Measurements from ENCODE around the gene PRKD2.
A peak's percentile ranks its signal among the peaks of the same experiment; 100 is the strongest.

PRKD2 gene

GRCh38 chr19:46670813-46671212 lies 46.1 kb downstream of the PRKD2 start:
- H3K4me3 ChIP-seq (ENCODE audit: control insufficient read depth in 1 of 7, extremely low read depth in 1 of 7, insufficient read depth in 4 of 7, low read depth in 2 of 7, low read length in 6 of 7) = no peak overlapping the region
- ChIA-PET CTCF (interaction anchor here (0.9 to 1.0 kb wide), 2 partner anchors 9 to 57 kb away, joined by 4 read pairs; no protein-coding TSS in a partner anchor), POLR2A (no interaction called here)
- no peaks in the 10 kb centered on the region for H3K4me1 ChIP-seq (ENCODE audit: control extremely low read depth in 1 of 4, control insufficient read depth in 4 of 4, insufficient read depth in 4 of 4, low read length in 3 of 4)
- no peak overlapping the region for H3K27ac ChIP-seq (ENCODE audit: insufficient read depth in 1 of 2, low read depth in 1 of 2, low read length in 2 of 2, poor library complexity in 1 of 2, severe bottlenecking in 2 of 2)
- peaks cover 6 to 28% (median 20%) of the 10 kb centered on the region in 4 experiments for H3K36me3 ChIP-seq (ENCODE audit: control insufficient read depth in 4 of 4, insufficient read depth in 4 of 4, low read length in 3 of 4)
- DNase-seq = no peak
- no peaks in the 10 kb centered on the region for H3K27me3 ChIP-seq (replicated peaks in 2 of 5; ENCODE audit: control insufficient read depth in 4 of 5, insufficient read depth in 5 of 5, low read length in 4 of 5)
- no peaks in the 10 kb centered on the region for H3K9me3 ChIP-seq (ENCODE audit: control extremely low read depth in 1 of 5, control insufficient read depth in 4 of 5, insufficient read depth in 2 of 5, low read depth in 1 of 5, low read length in 4 of 5)

- Histone ChIP-seq H3K27me3 (replicated peaks in 2 of 5; ENCODE audit: control insufficient read depth in 4 of 5, insufficient read depth in 5 of 5, low read length in 4 of 5) (no peaks in the 10 kb centered on the region), H3K27ac (ENCODE audit: insufficient read depth in 1 of 2, low read depth in 1 of 2, low read length in 2 of 2, poor library complexity in 1 of 2, severe bottlenecking in 2 of 2) (no peak overlapping the region), H3K4me1 (ENCODE audit: control extremely low read depth in 1 of 4, control insufficient read depth in 4 of 4, insufficient read depth in 4 of 4, low read length in 3 of 4) (no peaks in the 10 kb centered on the region), H3K36me3 (ENCODE audit: control insufficient read depth in 4 of 4, insufficient read depth in 4 of 4, low read length in 3 of 4) (peaks cover 3 to 9% (median 7%) of the 10 kb centered on the region in 4 experiments), H3K9me3 (ENCODE audit: control extremely low read depth in 1 of 5, control insufficient read depth in 4 of 5, insufficient read depth in 2 of 5, low read depth in 1 of 5, low read length in 4 of 5) (no peaks in the 10 kb centered on the region), H3K4me3 (ENCODE audit: control insufficient read depth in 1 of 7, extremely low read depth in 1 of 7, insufficient read depth in 4 of 7, low read depth in 2 of 7, low read length in 6 of 7) (no peak overlapping the region)
- 95% methylated on average over 3 of the region's 3 CpGs for whole genome bisulfite sequencing (ENCODE audit: insufficient coverage)
- CTCF ChIA-PET = interaction anchor here (1.9 kb wide), 1 partner anchor 55 kb away, joined by 4 read pairs; no protein-coding TSS in a partner anchor
- POLR2A ChIA-PET = no interaction called here
- no peak for DNase-seq
These were observed 48.3 kb downstream of the PRKD2 start for GRCh38 chr19:46668662-46669061.

DNA sequence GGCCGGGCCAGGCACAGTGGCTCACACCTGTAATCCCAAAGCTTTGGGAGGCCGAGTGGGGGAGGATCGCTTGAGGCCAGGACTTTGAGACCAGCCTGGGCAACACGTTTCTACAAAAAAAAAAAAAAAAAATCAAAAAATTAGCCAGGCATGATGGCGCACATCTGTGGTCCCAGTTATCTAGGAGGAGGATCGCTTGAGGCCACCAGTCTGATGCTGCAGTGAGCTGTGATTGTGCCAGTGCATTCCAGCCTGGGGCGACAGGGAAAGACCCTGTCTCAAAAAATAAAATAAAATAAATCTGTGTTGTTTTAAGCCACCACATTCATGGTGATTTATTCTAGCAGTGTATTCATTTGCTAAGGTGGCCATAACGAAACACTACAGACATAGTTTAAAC lies 51.8 kb downstream of the PRKD2 start:
- WGBS (ENCODE audit: insufficient coverage) = 100% methylated on average over 3 of the region's 8 CpGs
- Histone ChIP-seq H3K4me3 (ENCODE audit: control insufficient read depth in 1 of 7, extremely low read depth in 1 of 7, insufficient read depth in 4 of 7, low read depth in 2 of 7, low read length in 6 of 7) (no peak overlapping the region), H3K4me1 (ENCODE audit: control extremely low read depth in 1 of 4, control insufficient read depth in 4 of 4, insufficient read depth in 4 of 4, low read length in 3 of 4) (peaks cover 0 to 17% (median 14%) of the 10 kb centered on the region in 4 experiments), H3K27me3 (replicated peaks in 2 of 5; ENCODE audit: control insufficient read depth in 4 of 5, insufficient read depth in 5 of 5, low read length in 4 of 5) (peaks cover 0 to 7% (median 4%) of the 10 kb centered on the region in 5 experiments), H3K9me3 (ENCODE audit: control extremely low read depth in 1 of 5, control insufficient read depth in 4 of 5, insufficient read depth in 2 of 5, low read depth in 1 of 5, low read length in 4 of 5) (no peaks in the 10 kb centered on the region), H3K27ac (ENCODE audit: insufficient read depth in 1 of 2, low read depth in 1 of 2, low read length in 2 of 2, poor library complexity in 1 of 2, severe bottlenecking in 2 of 2) (no peak overlapping the region), H3K36me3 (ENCODE audit: control insufficient read depth in 4 of 4, insufficient read depth in 4 of 4, low read length in 3 of 4) (no peaks in the 10 kb centered on the region)
- no peak for DNase-seq
- ChIA-PET POLR2A (no interaction called here), CTCF (interaction anchor here (0.6 to 5.7 kb wide), 3 partner anchors 13 to 90 kb away, joined by 3 to 121 read pairs (median 3); no protein-coding TSS in a partner anchor)

DNA sequence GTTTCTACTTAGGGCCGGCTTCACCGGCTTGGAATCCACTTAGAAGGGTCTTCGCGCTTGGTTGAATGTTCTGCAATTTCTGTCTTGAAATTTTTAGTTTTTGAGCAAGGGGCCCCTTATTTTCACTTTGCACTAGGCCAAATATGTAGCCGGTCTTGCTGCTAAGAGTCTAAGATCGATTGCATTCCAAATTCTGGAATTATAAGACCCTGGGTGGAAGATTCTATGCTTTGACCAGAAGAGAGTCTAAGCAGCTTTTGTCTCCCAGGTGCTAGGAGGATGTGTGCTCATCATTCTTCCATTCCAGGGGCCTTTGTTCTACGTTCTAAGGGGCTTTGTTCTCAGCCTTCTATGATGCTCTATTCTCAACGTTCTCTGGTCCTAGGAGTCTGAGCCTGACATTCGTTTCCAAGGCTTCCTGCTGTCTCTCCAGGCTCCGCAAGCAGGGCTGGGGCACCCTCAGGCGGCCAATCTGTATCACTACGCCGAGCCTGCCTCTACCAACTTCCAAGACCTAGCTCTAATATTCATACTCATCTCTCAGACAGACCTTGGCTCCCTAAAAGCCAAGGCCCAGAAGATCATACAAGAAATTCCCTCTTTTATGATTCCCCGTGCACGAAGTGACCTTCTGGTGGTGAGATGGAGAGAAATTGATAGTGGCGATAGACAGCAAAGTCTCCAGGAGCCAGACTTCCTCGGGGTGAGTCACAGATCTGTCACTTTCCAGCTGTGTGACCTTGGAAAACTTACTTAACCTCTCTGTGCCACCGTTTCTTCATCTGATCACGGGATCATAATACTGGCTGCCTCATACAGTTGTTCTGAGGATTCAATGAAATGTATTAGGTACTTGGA lies 55.0 kb downstream of the PRKD2 start:
- ChIA-PET POLR2A (interaction anchor here (0.6 to 1.5 kb wide), 3 partner anchors 13 to 126 kb away, joined by 3 to 4 read pairs (median 4); no protein-coding TSS in a partner anchor), CTCF (interaction anchor here (0.6 to 5.7 kb wide), 24 partner anchors 9 to 142 kb away, joined by 3 to 121 read pairs (median 4); partner anchors contain the start of gene CALM3)
- H3K27me3 ChIP-seq (replicated peaks in 2 of 5; ENCODE audit: control insufficient read depth in 4 of 5, insufficient read depth in 5 of 5, low read length in 4 of 5) = peaks cover 0 to 31% (median 16%) of the 10 kb centered on the region in 5 experiments
- peak; percentile 90 to 96 (median 95) for DNase-seq
- peak overlapping the region in 6 of 7 experiments; percentile 9 to 69 (median 56) for H3K4me3 ChIP-seq (ENCODE audit: control insufficient read depth in 1 of 7, extremely low read depth in 1 of 7, insufficient read depth in 4 of 7, low read depth in 2 of 7, low read length in 6 of 7)
- H3K36me3 ChIP-seq (ENCODE audit: control insufficient read depth in 4 of 4, insufficient read depth in 4 of 4, low read length in 3 of 4) = no peaks in the 10 kb centered on the region
- peaks cover 0 to 31% (median 27%) of the 10 kb centered on the region in 4 experiments for H3K4me1 ChIP-seq (ENCODE audit: control extremely low read depth in 1 of 4, control insufficient read depth in 4 of 4, insufficient read depth in 4 of 4, low read length in 3 of 4)
- no peaks in the 10 kb centered on the region for H3K9me3 ChIP-seq (ENCODE audit: control extremely low read depth in 1 of 5, control insufficient read depth in 4 of 5, insufficient read depth in 2 of 5, low read depth in 1 of 5, low read length in 4 of 5)
- 1% methylated on average over 15 of the region's 19 CpGs for WGBS (ENCODE audit: insufficient coverage)
- peak overlapping the region in 1 of 2 experiments; percentile 25 for H3K27ac ChIP-seq (ENCODE audit: insufficient read depth in 1 of 2, low read depth in 1 of 2, low read length in 2 of 2, poor library complexity in 1 of 2, severe bottlenecking in 2 of 2)

- 0% methylated on average over 41 of the region's 61 CpGs for WGBS (ENCODE audit: insufficient coverage)
- peak; percentile 99 to 100 (median 100) for DNase-seq
- Histone ChIP-seq H3K36me3 (ENCODE audit: control insufficient read depth in 4 of 4, insufficient read depth in 4 of 4, low read length in 3 of 4) (no peaks in the 10 kb centered on the region), H3K27ac (ENCODE audit: insufficient read depth in 1 of 2, low read depth in 1 of 2, low read length in 2 of 2, poor library complexity in 1 of 2, severe bottlenecking in 2 of 2) (peak within 1 kb of the TSS in 1 of 2 experiments; percentile 25), H3K4me1 (ENCODE audit: control extremely low read depth in 1 of 4, control insufficient read depth in 4 of 4, insufficient read depth in 4 of 4, low read length in 3 of 4) (peaks cover 0 to 31% (median 27%) of the 10 kb centered on the region in 4 experiments), H3K4me3 (ENCODE audit: control insufficient read depth in 1 of 7, extremely low read depth in 1 of 7, insufficient read depth in 4 of 7, low read depth in 2 of 7, low read length in 6 of 7) (peak within 1 kb of the TSS in 6 of 7 experiments; percentile 9 to 69 (median 56)), H3K27me3 (replicated peaks in 2 of 5; ENCODE audit: control insufficient read depth in 4 of 5, insufficient read depth in 5 of 5, low read length in 4 of 5) (peaks cover 0 to 33% (median 20%) of the 10 kb centered on the region in 5 experiments), H3K9me3 (ENCODE audit: control extremely low read depth in 1 of 5, control insufficient read depth in 4 of 5, insufficient read depth in 2 of 5, low read depth in 1 of 5, low read length in 4 of 5) (no peaks in the 10 kb centered on the region)
- ChIA-PET POLR2A (interaction anchor here (0.5 to 1.5 kb wide), 6 partner anchors 13 to 127 kb away, joined by 3 to 4 read pairs (median 4); partner anchors contain the start of gene CALM3), CTCF (interaction anchor here (0.7 to 5.7 kb wide), 18 partner anchors 8 to 132 kb away, joined by 3 to 121 read pairs (median 5); partner anchors contain the start of gene CALM3)
These were observed 55.7 kb downstream of the PRKD2 start, which contains the start of gene DACT3 for GRCh38 chr19:46661020-46661731. TSS of gene DACT3 (minus strand) at chr19:46661182. CDS start at chr19:46661064, 118 bp downstream.

- ChIA-PET POLR2A (interaction anchor here (0.5 to 0.9 kb wide), 4 partner anchors 12 to 60 kb away, joined by 3 to 4 read pairs (median 4); partner anchors contain the start of gene CALM3), CTCF (interaction anchor here (1.1 to 5.7 kb wide), 7 partner anchors 10 to 48 kb away, joined by 3 to 121 read pairs (median 12); no protein-coding TSS in a partner anchor)
- Histone ChIP-seq H3K9me3 (ENCODE audit: control extremely low read depth in 1 of 5, control insufficient read depth in 4 of 5, insufficient read depth in 2 of 5, low read depth in 1 of 5, low read length in 4 of 5) (no peaks in the 10 kb centered on the region), H3K27ac (ENCODE audit: insufficient read depth in 1 of 2, low read depth in 1 of 2, low read length in 2 of 2, poor library complexity in 1 of 2, severe bottlenecking in 2 of 2) (no peak overlapping the region), H3K36me3 (ENCODE audit: control insufficient read depth in 4 of 4, insufficient read depth in 4 of 4, low read length in 3 of 4) (no peaks in the 10 kb centered on the region), H3K4me3 (ENCODE audit: control insufficient read depth in 1 of 7, extremely low read depth in 1 of 7, insufficient read depth in 4 of 7, low read depth in 2 of 7, low read length in 6 of 7) (peak overlapping the region in 4 of 7 experiments; percentile 51 to 64 (median 56)), H3K27me3 (replicated peaks in 2 of 5; ENCODE audit: control insufficient read depth in 4 of 5, insufficient read depth in 5 of 5, low read length in 4 of 5) (peaks cover 0 to 35% (median 20%) of the 10 kb centered on the region in 5 experiments), H3K4me1 (ENCODE audit: control extremely low read depth in 1 of 4, control insufficient read depth in 4 of 4, insufficient read depth in 4 of 4, low read length in 3 of 4) (peaks cover 0 to 31% (median 27%) of the 10 kb centered on the region in 4 experiments)
- WGBS (ENCODE audit: insufficient coverage) = 1% methylated on average over 33 of the region's 40 CpGs
- no peak for DNase-seq
These were observed 56.3 kb downstream of the PRKD2 start for GRCh38 chr19:46660551-46661019.
